H1 (cell line): ENCODE results near the gene C3orf22.

ENCODE experiments used
- EZH2 ChIP-seq: fragments of 200-600 bp; sonication (generic); IDR thresholded peaks from 2 replicates; pipeline ENCODE4 v1.7.1; 2012; ENCODE audit warnings: low read depth, mild to moderate bottlenecking, moderate library complexity, low read length, inconsistent platforms; ENCODE audit not compliant: severe bottlenecking
- POLR2AphosphoS5 ChIP-seq: IDR thresholded peaks from 2 replicates; pipeline ENCODE4 v1.6.1; 2011; ENCODE audit warnings: low read depth, low read length
- SP2 ChIP-seq: IDR thresholded peaks from 2 replicates; pipeline ENCODE4 v1.6.1; 2012; ENCODE audit warnings: mild to moderate bottlenecking, low read length, inconsistent platforms
- TF ChIP-seq, protein P1 (sequence below), 3 experiments: IDR thresholded peaks; 1 replicate in 2 of 3; 2 replicates in 1 of 3; pipeline versions ENCODE4 v1.5.1 to v1.6.1; 2011; ENCODE audit warnings: low read length in 3 of 3, mild to moderate bottlenecking in 3 of 3, inconsistent platforms in 2 of 3, low read depth in 1 of 3, moderate library complexity in 1 of 3; ENCODE audit not compliant: insufficient read depth in 1 of 3; ENCODE audit errors: control extremely low read depth in 1 of 3
- TF ChIP-seq, protein P2 (sequence below): IDR thresholded peaks from 2 replicates; pipeline ENCODE4 v1.6.1; 2011; ENCODE audit warnings: low read depth, mild to moderate bottlenecking, low read length; ENCODE audit not compliant: insufficient read depth

DNA sequence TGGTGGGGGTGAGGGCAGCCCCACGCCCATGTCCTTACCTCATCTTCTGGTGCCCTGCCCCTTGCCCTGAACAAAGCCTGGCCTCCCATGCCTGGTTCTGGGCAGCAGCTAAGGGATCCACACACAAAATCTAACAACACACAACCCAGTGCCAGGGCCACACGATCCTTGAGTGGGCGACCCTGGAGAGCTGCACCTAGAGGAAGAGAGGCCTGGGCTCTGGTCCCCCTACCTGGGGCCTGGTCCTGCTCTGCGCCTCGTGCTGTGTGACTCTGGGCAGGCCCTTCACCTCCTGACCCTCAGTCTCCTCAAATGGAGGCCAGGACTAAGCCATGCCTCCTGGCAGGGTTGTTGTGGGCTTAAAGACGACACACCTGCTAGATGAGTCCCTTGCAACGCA lies 20.0 kb upstream of the C3orf22 start:
- TF ChIP-seq, protein P1, sequence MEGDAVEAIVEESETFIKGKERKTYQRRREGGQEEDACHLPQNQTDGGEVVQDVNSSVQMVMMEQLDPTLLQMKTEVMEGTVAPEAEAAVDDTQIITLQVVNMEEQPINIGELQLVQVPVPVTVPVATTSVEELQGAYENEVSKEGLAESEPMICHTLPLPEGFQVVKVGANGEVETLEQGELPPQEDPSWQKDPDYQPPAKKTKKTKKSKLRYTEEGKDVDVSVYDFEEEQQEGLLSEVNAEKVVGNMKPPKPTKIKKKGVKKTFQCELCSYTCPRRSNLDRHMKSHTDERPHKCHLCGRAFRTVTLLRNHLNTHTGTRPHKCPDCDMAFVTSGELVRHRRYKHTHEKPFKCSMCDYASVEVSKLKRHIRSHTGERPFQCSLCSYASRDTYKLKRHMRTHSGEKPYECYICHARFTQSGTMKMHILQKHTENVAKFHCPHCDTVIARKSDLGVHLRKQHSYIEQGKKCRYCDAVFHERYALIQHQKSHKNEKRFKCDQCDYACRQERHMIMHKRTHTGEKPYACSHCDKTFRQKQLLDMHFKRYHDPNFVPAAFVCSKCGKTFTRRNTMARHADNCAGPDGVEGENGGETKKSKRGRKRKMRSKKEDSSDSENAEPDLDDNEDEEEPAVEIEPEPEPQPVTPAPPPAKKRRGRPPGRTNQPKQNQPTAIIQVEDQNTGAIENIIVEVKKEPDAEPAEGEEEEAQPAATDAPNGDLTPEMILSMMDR (IDR thresholded peaks at IDR 0.05; ENCODE audit: control extremely low read depth in 1 of 3, insufficient read depth in 1 of 3, low read depth in 1 of 3, low read length in 3 of 3) = no peak
- TF ChIP-seq SP2 = no peak
- no peak for TF ChIP-seq EZH2
- TF ChIP-seq, protein P2, sequence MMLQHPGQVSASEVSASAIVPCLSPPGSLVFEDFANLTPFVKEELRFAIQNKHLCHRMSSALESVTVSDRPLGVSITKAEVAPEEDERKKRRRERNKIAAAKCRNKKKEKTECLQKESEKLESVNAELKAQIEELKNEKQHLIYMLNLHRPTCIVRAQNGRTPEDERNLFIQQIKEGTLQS = no peak
- no peak for TF ChIP-seq POLR2AphosphoS5
